Hematopoietic multipotent progenitor cell (in vitro differentiated cells): ENCODE measurements around the gene FLNB. TPM values are rescaled to one million over a fixed set of nuclear protein-coding genes. Genes with fewer than 3 reads are reported as not detected.
"Not testable (repeated sequence)": the region's sequence is repeated elsewhere in the genome, so short reads cannot be mapped to it uniquely, and the experiment has no call there.

Source experiments
- DNase-seq, 3 donors: peaks; one replicate each; pipeline ENCODE4 v3.0.0-alpha.2; 2011 to 2015; ENCODE audit warnings: low read depth in 2 of 3, low spot score in 2 of 3
- total RNA-seq: library from RNA; depleted of rRNA; stranded (reverse); fragments of >200 nt; gene quantifications from one replicate; pipeline ENCODE4 v1.2.3, GENCODE V29; 2012

The FLNB gene
- total RNA-seq, 1 donor: 158 TPM

GRCh38 chr3:58192069-58192468 lies 183.8 kb downstream of the FLNB start:
- no peak for DNase-seq

GRCh38 chr3:58193682-58194407 lies 185.6 kb downstream of the FLNB start:
- no peak for DNase-seq

- DNase-seq: no peak
Measured at GRCh38 chr3:58197588-58197987, 189.4 kb downstream of the FLNB start.

- no peak for DNase-seq
Measured at GRCh38 chr3:58198362-58198761, 190.1 kb downstream of the FLNB start.

GRCh38 chr3:58198804-58199203 lies 190.6 kb downstream of the FLNB start:
- no peak for DNase-seq

GRCh38 chr3:58200121-58200709 lies 192.0 kb downstream of the FLNB start:
- no peak for DNase-seq

GRCh38 chr3:58200846-58201355 lies 192.7 kb downstream of the FLNB start:
- DNase-seq: no peak

GRCh38 chr3:58201451-58201850 lies 193.2 kb downstream of the FLNB start:
- not testable (repeated sequence) for DNase-seq

- DNase-seq: no peak
Measured at GRCh38 chr3:58202917-58203360, 194.7 kb downstream of the FLNB start.

GRCh38 chr3:58203541-58203940 lies 195.3 kb downstream of the FLNB start:
- no peak for DNase-seq

- DNase-seq: no peak
Measured at GRCh38 chr3:58204720-58205119, 196.5 kb downstream of the FLNB start.

GRCh38 chr3:58205981-58206380 lies 197.8 kb downstream of the FLNB start:
- DNase-seq: no peak

GRCh38 chr3:58206406-58207011 lies 198.3 kb downstream of the FLNB start:
- no peak for DNase-seq

GRCh38 chr3:58207954-58208353 lies 199.7 kb downstream of the FLNB start:
- no peak for DNase-seq

GRCh38 chr3:58209933-58210332 lies 201.7 kb downstream of the FLNB start:
- no peak for DNase-seq

GRCh38 chr3:58210761-58211460 lies 202.7 kb downstream of the FLNB start, which contains the start of gene DNASE1L3:
TSS of gene DNASE1L3 (minus strand) at chr3:58210972. CDS start at chr3:58210906, 66 bp downstream.
- no peak for DNase-seq

GRCh38 chr3:58214484-58215316 lies 206.5 kb downstream of the FLNB start:
- DNase-seq: peak in 2 of 3 donors; percentile 54 to 62

- DNase-seq: no peak
Measured at GRCh38 chr3:58215317-58216025, 207.2 kb downstream of the FLNB start.

GRCh38 chr3:58216496-58217195 lies 208.4 kb downstream of the FLNB start:
- no peak for DNase-seq
